ENCODE results near the gene C1QTNF6.
A peak's percentile ranks its signal among the peaks of the same experiment; 100 is the strongest.

C1QTNF6 gene

GRCh38 chr22:37221424-37222333 is 33.6 kb upstream of the C1QTNF6 start:
- DNase-seq (ENCODE audit: low read depth) = no peak
- no peak overlapping the region for H3K4me3 ChIP-seq (ENCODE audit: low read depth, low read length)
- peak; percentile 19 for TF ChIP-seq CTCF (conservative IDR thresholded peaks at IDR 0.05; ENCODE audit: low read depth, low read length)

- no peak for TF ChIP-seq CTCF (conservative IDR thresholded peaks at IDR 0.05; ENCODE audit: low read depth, low read length)
- DNase-seq (ENCODE audit: low read depth) = no peak
- no peak overlapping the region for H3K4me3 ChIP-seq (ENCODE audit: low read depth, low read length)
These were observed 32.5 kb upstream of the C1QTNF6 start for GRCh38 chr22:37220543-37220981.

GRCh38 chr22:37219533-37219932 is 31.5 kb upstream of the C1QTNF6 start:
- no peak for DNase-seq (ENCODE audit: low read depth)
- no peak for TF ChIP-seq CTCF (conservative IDR thresholded peaks at IDR 0.05; ENCODE audit: low read depth, low read length)
- H3K4me3 ChIP-seq (ENCODE audit: low read depth, low read length) = no peak overlapping the region

GRCh38 chr22:37218771-37219411 is 30.8 kb upstream of the C1QTNF6 start:
- H3K4me3 ChIP-seq (ENCODE audit: low read depth, low read length) = no peak overlapping the region
- no peak for TF ChIP-seq CTCF (conservative IDR thresholded peaks at IDR 0.05; ENCODE audit: low read depth, low read length)
- no peak for DNase-seq (ENCODE audit: low read depth)

GRCh38 chr22:37218399-37218770 is 30.3 kb upstream of the C1QTNF6 start:
- TF ChIP-seq CTCF (conservative IDR thresholded peaks at IDR 0.05; ENCODE audit: low read depth, low read length) = no peak
- DNase-seq (ENCODE audit: low read depth) = no peak
- no peak overlapping the region for H3K4me3 ChIP-seq (ENCODE audit: low read depth, low read length)

GRCh38 chr22:37215890-37216289 is 27.8 kb upstream of the C1QTNF6 start:
- no peak for DNase-seq (ENCODE audit: low read depth)
- TF ChIP-seq CTCF (conservative IDR thresholded peaks at IDR 0.05; ENCODE audit: low read depth, low read length) = no peak
- no peak overlapping the region for H3K4me3 ChIP-seq (ENCODE audit: low read depth, low read length)

Measured in choroid plexus epithelial cell (primary cell).